ENCODE measurements around the gene CTIF. TPM values are rescaled to one million over a fixed set of nuclear protein-coding genes. Genes with fewer than 3 reads are reported as not detected.

CTIF gene
- polyA plus RNA-seq, 3 donors, result 0.38 to 8.7 (median 1.2) TPM

GRCh38 chr18:48803951-48804855 is 265.4 kb downstream of the CTIF start:
- no peak overlapping the region for H3K9ac ChIP-seq (ENCODE audit: insufficient read depth, low read length, poor library complexity, severe bottlenecking)
- H3K36me3 Mint-ChIP-seq, result peaks cover 38 to 55% of the 10 kb centered on the region in 2 donors
- peaks cover 0 to 36% of the 10 kb centered on the region in 2 donors for H3K36me3 ChIP-seq (replicated peaks in 1 of 2; ENCODE audit: control insufficient read depth in 1 of 2, insufficient read depth in 2 of 2, low read length in 2 of 2)
- no peaks in the 10 kb centered on the region for H3K79me2 ChIP-seq (ENCODE audit: insufficient read depth, low read length)
- H3K4me1 Mint-ChIP-seq, result peaks cover 10% of the 10 kb centered on the region
- H3K27me3 ChIP-seq (ENCODE audit: control insufficient read depth in 2 of 2, insufficient read depth in 2 of 2, low read length in 2 of 2), result no peaks in the 10 kb centered on the region
- peaks cover 0 to 1% of the 10 kb centered on the region in 2 donors for H3K4me1 ChIP-seq (ENCODE audit: control insufficient read depth in 1 of 2, insufficient read depth in 2 of 2, low read length in 2 of 2)
- no peak overlapping the region for H3K27ac ChIP-seq (ENCODE audit: low read depth in 1 of 2, low read length in 2 of 2)
- no peak for DNase-seq
- TF ChIP-seq, protein P1, sequence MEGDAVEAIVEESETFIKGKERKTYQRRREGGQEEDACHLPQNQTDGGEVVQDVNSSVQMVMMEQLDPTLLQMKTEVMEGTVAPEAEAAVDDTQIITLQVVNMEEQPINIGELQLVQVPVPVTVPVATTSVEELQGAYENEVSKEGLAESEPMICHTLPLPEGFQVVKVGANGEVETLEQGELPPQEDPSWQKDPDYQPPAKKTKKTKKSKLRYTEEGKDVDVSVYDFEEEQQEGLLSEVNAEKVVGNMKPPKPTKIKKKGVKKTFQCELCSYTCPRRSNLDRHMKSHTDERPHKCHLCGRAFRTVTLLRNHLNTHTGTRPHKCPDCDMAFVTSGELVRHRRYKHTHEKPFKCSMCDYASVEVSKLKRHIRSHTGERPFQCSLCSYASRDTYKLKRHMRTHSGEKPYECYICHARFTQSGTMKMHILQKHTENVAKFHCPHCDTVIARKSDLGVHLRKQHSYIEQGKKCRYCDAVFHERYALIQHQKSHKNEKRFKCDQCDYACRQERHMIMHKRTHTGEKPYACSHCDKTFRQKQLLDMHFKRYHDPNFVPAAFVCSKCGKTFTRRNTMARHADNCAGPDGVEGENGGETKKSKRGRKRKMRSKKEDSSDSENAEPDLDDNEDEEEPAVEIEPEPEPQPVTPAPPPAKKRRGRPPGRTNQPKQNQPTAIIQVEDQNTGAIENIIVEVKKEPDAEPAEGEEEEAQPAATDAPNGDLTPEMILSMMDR (IDR thresholded peaks at IDR 0.05), result no peak
- over 99% methylated on average over 8 of the region's 11 CpGs for WGBS (ENCODE audit: insufficient coverage)
- H4K20me1 ChIP-seq (ENCODE audit: insufficient read depth, low read length), result no peaks in the 10 kb centered on the region
- H3K4me3 Mint-ChIP-seq, result no peak overlapping the region
- H3K9me3 Mint-ChIP-seq, result peaks cover 0 to 6% (median 0%) of the 10 kb centered on the region in 7 donors
- no peak overlapping the region for H2AFZ ChIP-seq (ENCODE audit: insufficient read depth, low read depth, low read length, poor library complexity, severe bottlenecking)
- H3K27me3 Mint-ChIP-seq (ENCODE audit: low read depth in 3 of 3), result peaks cover 0 to 3% (median 2%) of the 10 kb centered on the region in 3 donors
- H3K4me2 ChIP-seq (replicated peaks; ENCODE audit: extremely low read depth, low read length, poor library complexity, severe bottlenecking), result no peak overlapping the region
- H3K4me3 ChIP-seq (replicated peaks in 1 of 3; ENCODE audit: low read depth in 2 of 3, low read length in 3 of 3), result no peak overlapping the region
- intact Hi-C loops (cut with micrococcal nuclease), result no loop called here
- no peaks in the 10 kb centered on the region for H3K9me3 ChIP-seq (replicated peaks in 1 of 2; ENCODE audit: control insufficient read depth in 1 of 2, insufficient read depth in 1 of 2, low read length in 2 of 2)
- peak overlapping the region in 1 of 7 donors; percentile 62 for H3K27ac Mint-ChIP-seq

DNA sequence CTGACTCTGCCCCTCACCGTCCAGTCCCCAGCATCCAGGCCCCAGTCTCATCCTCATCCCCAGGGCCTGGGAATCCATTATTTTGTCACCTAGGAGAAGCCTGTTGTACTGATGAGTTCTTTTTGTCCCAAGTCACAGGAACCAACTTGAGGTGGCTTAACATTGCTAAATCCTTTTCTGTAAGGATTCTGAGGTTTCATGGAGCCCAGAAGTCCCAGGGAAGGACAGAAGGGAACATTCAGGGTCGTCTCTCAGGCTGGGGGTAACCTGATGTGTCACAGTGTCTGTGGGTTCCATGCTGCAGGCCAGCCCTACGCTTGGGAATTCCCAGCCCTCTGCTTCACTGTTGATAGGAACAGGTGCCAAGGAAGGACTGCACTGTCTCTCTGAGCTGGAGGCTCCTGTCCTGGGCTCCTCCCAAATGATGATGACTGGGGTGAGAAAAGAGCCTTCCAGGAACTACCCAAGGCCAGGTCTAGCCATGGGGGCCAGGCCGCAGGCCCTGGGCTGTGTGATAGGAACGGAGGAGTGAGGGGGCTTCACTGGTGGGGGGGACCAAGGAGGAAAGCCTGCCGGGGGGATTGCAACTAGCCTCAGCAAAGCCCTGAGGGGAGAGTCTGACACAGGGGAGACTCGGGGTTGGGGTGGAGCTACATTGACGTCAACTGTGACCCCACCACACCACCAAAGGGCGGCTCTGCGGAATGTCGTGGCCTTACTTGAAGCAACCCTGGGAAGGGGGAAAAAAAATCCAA is 266.2 kb downstream of the CTIF start:
- no peak for DNase-seq
- H3K27me3 ChIP-seq (ENCODE audit: control insufficient read depth in 2 of 2, insufficient read depth in 2 of 2, low read length in 2 of 2), result no peaks in the 10 kb centered on the region
- 94% methylated on average over 5 of the region's 11 CpGs for WGBS (ENCODE audit: insufficient coverage)
- H2AFZ ChIP-seq (ENCODE audit: insufficient read depth, low read depth, low read length, poor library complexity, severe bottlenecking), result no peak overlapping the region
- intact Hi-C loops (cut with micrococcal nuclease), result no loop called here
- Mint-ChIP-seq H3K36me3 (peaks cover 38 to 51% of the 10 kb centered on the region in 2 donors), H3K27ac (peak overlapping the region in 1 of 7 donors; percentile 62), H3K9me3 (peaks cover 0 to 6% (median 0%) of the 10 kb centered on the region in 7 donors), H3K4me3 (no peak overlapping the region), H3K4me1 (peaks cover 14% of the 10 kb centered on the region), H3K27me3 (ENCODE audit: low read depth in 3 of 3) (peaks cover 0 to 2% (median 1%) of the 10 kb centered on the region in 3 donors)
- H3K9me3 ChIP-seq (replicated peaks in 1 of 2; ENCODE audit: control insufficient read depth in 1 of 2, insufficient read depth in 1 of 2, low read length in 2 of 2), result no peaks in the 10 kb centered on the region
- no peaks in the 10 kb centered on the region for H4K20me1 ChIP-seq (ENCODE audit: insufficient read depth, low read length)
- no peaks in the 10 kb centered on the region for H3K79me2 ChIP-seq (ENCODE audit: insufficient read depth, low read length)
- peaks cover 0 to 6% of the 10 kb centered on the region in 2 donors for H3K4me1 ChIP-seq (ENCODE audit: control insufficient read depth in 1 of 2, insufficient read depth in 2 of 2, low read length in 2 of 2)
- no peak overlapping the region for H3K4me3 ChIP-seq (replicated peaks in 1 of 3; ENCODE audit: low read depth in 2 of 3, low read length in 3 of 3)
- no peak overlapping the region for H3K27ac ChIP-seq (ENCODE audit: low read depth in 1 of 2, low read length in 2 of 2)
- TF ChIP-seq, protein P1 (IDR thresholded peaks at IDR 0.05), result no peak
- H3K36me3 ChIP-seq (replicated peaks in 1 of 2; ENCODE audit: control insufficient read depth in 1 of 2, insufficient read depth in 2 of 2, low read length in 2 of 2), result peaks cover 0 to 31% of the 10 kb centered on the region in 2 donors
- no peak overlapping the region for H3K9ac ChIP-seq (ENCODE audit: insufficient read depth, low read length, poor library complexity, severe bottlenecking)
- H3K4me2 ChIP-seq (replicated peaks; ENCODE audit: extremely low read depth, low read length, poor library complexity, severe bottlenecking), result no peak overlapping the region
